Measurements from ENCODE around the gene SAMD8.
"Not testable (repeated sequence)": the region's sequence is repeated elsewhere in the genome, so short reads cannot be mapped to it uniquely, and the experiment has no call there.

Gene SAMD8

DNA sequence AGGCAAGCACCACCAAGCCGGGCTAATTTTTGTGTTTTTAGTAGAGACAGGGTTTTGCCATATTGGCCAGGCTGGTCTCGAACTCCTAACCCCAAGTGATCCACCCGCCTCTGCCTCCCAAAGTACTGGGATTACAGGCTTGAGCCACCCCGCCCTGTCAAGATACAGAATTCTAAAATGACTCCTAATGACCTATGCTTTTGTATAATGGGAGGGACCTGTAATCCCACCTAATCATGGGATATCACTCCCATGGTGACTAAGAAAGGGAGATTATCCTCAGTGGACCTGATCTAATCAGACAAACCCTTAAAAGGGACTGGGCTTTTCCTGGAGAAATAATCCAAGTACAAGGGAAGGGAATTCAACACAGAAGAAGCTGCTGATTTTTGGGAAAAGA is 28.8 kb downstream of the SAMD8 start:
- DNase-seq (ENCODE audit: low read depth in 3 of 3), result no peak

DNA sequence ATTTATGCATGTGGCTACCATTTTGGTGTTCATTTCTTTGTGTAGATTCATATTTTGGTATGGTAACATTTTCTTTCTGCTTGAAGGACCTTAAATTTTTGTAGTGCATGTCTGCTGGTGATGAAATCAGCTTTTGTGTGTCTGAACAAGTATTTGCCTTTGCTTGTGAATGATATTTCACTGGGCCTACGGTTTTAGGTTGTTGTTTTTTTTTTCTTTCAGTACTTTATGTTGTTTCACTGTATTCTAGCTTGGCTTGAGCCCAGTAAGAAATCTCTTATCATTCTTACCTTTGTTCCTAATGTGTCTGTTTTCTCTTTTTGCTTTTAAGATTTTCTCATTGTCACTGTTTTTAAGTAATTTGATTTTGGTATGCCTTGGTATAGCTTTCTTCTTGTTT is 31.9 kb downstream of the SAMD8 start:
- DNase-seq (ENCODE audit: low read depth in 3 of 3), result no peak

DNA sequence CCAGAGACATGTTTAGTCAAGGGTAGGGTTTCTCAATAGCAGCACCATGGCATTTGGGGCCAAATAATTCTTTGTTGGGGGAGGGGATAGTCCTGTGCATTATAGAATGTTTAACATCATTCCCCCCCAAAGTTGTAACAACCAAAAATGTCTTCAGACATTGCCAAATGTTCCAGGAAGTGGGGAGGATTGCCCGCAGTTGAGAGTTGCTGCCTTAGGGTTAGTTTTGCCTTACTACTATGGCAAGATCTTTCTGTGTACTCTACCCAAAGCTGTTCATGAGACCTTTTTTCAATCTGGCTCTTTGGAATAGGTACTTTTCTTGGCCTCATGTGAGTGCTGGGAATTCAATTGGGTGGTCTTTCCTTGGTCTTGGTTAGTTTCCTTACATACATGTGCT is 34.1 kb downstream of the SAMD8 start:
- DNase-seq (ENCODE audit: low read depth in 3 of 3), result no peak

DNA sequence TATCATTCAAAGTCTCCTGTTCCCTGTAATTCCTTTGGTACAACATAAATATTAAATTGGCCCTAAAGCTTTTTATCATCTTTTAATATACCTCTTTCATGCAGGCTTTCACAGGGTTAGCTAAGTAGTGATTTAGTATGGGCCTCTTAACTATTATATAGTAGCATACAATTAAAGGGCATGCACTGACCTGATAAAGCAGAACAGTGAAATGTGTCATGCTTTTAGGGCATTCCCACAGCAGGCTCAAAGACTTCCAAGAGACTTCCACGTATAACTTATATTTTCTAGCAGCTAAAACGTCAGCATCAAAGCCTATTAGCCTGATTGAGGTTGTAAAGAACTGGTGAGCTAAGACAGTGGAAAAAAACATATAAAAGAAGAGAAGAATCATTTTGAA is 35.3 kb downstream of the SAMD8 start:
- no peak for DNase-seq (ENCODE audit: low read depth in 3 of 3)

DNA sequence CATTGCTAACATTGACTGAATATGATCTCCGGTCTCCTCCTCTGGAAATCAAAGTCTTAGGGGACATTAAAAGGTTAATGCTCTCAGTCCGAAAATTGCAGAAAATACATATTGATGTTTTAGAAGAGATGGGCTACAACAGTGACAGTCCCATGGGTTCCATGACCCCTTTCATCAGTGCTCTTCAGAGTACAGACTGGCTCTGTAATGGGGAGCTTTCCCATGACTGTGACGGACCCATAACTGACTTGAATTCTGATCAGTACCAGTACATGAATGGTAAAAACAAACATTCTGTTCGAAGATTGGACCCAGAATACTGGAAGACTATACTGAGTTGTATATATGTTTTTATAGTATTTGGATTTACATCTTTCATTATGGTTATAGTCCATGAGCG is 39.2 kb downstream of the SAMD8 start:
- no peak for DNase-seq (ENCODE audit: low read depth in 3 of 3)

DNA sequence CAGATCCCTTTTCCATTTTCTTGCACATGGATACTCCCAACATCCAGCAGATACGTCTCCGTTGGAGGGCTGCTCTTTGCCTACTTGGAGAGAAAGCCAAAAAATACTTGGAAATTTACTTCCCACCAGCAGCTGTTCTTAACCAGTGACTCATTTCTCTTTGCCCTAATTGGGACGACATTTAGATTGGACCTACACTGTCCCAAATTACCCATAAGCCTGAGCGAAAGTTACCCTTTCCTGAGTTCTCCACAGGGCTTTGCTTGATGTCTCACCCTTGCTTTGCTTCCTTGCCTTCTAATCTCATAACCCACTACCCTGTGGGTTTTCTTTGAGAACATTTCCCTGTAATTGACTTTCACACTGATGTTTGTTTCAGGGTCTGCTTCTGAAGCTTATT is 48.1 kb downstream of the SAMD8 start:
- no peak for DNase-seq (ENCODE audit: low read depth in 3 of 3)

DNA sequence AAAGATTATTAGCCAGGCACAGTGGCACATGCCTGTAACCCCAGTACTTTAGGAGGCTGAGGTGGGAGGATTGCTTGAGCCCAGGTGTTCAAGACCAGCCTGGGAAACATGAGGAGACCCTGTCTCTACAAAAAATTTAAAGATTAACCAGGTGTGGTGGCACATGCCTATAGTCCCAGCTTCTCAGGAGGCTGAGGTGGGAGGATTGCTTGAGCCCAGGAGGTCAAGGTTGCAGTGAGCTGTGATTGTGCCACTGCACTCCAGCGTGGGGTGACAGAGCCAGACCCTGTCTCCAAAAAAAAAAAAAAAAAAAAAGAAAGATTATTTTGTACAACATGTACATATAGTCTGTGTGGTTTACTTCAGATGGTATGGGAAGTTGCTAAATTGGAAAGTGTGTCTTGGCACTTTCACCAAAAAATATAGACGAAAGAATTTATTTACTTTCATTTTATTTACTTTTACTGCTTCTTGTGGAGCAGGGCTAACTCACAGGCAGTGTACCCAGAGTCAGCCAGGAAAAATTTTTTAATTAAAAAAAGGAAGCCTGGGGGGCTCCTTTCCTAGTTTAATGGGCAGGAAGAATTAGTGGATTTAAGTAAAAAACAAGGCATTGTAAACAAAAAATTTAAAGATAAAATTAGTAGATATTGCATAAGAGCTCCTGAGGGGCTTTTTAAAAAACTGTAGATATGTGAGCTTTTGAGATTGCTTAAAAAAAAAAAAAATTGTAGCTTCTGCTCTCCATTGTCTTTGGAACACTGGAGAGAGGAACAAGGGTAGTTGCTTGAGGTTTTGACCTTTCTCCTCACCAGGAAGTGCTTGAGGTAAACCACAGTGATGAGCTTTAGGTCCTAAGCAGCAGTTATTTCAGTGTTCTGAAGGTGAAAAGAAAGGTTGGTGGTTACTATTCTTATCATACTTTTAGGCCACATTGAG is 54.5 kb downstream of the SAMD8 start:
- no peak for DNase-seq (ENCODE audit: low read depth in 3 of 3)

DNA sequence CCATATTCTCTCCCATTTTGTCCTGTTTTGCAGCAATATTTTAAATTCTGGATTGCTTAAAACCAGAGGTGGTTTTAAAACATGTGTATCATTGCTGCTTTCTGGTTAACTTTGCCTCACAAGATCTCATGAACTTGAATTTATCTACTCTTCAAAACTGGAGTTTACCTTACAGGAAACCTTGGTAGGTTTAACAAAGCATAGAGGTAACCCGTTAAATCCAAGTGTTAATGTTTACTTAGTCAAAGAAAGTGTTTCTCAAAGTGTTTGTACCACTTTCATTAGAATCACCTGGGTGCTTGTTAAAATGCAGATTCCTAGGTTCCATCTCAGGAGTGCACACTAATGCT is 55.1 kb downstream of the SAMD8 start:
- DNase-seq (ENCODE audit: low read depth in 3 of 3), result no peak

DNA sequence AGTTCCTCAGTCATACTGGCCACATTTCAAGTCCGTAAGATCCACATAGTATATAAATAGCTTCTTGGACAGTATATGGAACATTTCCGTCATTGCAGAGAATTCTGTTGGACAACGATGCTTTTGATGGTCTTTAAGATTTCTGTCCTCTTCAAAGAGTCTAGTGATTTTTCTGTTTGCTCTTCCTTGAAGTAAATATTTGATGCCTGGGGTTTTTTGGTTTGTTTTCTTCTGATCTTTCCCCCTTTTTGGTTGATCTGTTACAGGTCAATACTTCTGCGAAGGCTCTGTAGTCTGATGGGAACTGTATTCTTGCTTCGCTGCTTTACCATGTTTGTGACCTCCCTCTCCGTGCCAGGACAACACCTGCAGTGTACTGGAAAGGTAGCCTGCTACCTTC is 56.8 kb downstream of the SAMD8 start:
- DNase-seq (ENCODE audit: low read depth in 3 of 3), result no peak

DNA sequence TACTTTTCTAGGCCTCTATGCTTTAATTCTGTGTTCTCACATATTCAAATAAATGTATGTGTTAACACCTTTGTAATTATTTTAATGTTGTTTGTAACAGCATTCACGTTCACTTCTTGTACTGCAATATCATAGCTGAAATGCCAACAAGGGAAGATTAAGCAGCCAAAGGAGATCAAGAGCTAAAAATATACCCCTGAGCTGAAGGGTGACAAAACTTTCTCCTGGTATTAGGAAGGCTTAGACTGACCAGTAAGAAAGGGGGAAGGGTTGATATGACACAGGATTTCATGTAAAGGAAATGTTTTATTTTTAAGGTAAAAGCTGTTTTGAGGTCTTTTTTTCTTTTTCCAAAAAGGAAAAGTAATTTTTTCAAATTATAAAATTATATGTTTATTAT is 58.8 kb downstream of the SAMD8 start:
- no peak for DNase-seq (ENCODE audit: low read depth in 3 of 3)

DNA sequence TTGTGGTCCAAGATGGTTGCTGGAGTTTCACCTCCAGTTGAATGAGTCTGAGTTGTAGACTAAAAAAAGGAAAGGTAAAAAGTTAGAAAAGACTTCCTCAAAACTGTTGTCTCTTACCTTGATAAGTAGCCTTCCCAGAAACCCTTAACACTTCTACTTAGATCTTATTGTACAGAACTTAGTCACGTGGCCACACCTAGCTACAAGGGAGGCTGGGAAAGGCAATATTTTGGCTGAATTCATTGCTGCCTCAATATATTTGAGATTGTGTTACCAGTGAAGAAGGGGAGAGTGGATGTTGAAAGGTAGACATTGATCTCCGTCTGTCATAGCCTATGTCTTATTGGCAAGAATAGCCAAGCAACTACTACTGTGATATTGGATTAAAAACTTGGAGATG is 63.6 kb downstream of the SAMD8 start:
- DNase-seq (ENCODE audit: low read depth in 3 of 3), result no peak

DNA sequence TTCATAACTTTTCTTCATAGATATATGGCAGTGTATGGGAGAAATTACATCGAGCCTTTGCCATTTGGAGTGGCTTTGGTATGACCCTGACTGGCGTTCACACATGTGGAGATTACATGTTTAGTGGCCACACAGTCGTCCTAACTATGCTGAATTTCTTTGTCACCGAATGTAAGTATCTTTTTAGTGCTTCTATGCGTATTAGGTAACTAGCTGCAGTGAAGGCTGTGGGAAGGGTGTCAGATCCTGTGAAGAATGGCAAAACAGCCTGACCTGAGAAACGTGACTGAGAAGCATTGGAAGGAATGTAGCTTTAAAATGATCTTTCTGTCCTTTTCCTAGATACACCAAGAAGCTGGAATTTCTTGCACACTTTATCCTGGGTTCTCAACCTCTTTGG is 64.6 kb downstream of the SAMD8 start:
- no peak for DNase-seq (ENCODE audit: low read depth in 3 of 3)

DNA sequence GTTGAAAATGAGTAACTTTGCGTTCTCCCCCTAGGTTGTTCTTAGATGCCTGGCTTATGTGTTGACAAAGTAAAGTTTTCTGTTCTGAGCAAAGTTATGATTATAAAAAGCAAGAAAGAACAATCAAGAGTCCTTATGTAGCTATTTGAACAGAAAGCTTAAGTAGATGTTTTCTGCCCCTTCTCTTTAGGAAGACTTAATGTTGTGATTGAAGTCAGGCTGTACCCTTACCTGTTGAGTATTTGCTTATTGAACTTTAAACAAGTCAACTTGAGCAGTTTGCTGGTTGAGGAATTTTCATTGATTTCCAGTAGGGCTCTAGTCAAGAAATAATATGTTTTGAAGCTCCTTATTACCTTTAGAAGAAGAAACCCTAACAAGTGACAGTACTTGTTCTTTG is 65.3 kb downstream of the SAMD8 start:
- no peak for DNase-seq (ENCODE audit: low read depth in 3 of 3)

DNA sequence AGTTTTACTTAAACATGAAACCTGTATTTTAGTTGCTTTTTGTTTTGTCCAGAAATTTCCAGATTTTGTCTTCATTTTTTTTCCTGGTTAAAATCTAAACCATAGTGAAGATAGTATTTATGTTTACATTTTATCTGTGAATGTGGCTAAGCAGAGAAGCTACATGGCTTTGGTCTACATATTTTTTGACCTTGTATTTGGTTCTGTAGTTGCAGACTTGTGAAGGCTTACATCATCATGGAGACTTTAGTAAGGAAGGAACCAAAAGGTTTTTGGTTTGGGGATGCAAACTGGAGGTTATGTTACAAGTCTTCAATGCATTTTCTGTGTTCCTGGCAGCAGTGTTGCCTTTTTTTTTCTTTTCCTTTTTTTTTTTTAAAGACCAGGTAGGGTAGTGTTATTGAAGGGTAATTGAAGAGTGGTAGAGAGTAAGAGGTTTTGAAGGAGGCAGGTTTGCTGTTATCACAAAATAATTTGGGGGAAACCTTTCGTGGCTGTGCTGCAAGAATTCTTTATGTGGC is 68.3 kb downstream of the SAMD8 start:
- DNase-seq (ENCODE audit: low read depth in 3 of 3), result no peak

DNA sequence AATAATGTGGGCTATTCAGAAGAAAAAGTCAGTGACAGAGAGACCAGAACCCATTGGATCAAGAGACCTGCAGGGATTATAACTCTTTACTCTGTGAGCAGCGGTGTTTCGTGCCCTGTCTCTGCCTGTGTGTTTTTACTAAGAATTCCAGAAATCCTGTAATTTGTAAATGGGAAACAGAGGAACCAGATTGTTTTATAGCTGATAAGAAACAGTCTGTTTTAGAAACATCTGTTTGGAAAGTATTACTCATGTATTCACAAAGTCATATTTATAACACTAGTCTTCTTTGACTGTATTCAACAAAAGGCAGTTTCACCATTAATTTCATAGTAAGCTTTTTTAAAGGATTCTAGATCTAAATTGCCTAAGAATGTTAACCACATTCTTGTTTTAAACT is 69.1 kb downstream of the SAMD8 start:
- no peak for DNase-seq (ENCODE audit: low read depth in 3 of 3)

DNA sequence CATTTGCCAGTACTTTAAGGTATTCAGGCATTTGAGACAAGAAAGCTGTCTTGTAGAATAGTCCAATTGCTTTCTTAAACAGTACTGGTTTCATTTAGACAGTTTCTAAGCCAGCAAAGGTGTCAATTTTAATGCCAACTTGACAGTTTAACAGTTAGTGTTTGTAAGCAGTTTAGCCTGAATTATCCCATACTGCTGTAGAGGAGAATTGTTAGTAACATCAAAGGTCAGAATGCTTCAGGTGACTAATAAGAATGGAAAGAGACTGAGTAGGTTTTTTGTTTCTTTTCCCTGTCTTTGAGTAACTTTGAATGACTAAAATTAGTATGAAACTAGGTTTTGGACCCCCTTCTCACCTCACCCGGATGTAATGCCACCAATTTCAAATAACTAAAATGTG is 69.6 kb downstream of the SAMD8 start:
- no peak for DNase-seq (ENCODE audit: low read depth in 3 of 3)

DNA sequence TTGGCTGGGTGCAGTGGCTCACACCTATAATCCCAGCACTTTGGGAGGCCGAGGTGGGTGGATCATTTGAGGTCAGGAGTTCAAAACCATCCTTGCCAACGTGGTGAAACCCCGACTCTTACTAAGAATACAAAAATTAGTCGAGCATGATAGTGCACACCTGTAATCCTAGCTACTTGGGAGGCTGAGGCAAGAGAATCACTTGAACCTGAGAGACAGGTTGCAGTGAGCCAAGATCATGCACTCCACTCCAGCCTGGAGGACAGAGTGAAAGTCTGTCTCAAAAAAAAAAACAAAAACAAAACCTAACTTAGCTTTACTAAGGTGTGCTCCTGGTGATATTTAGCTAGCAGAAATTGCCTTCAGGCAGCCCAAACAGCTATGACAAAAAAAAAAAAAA is 74.9 kb downstream of the SAMD8 start:
- no peak for DNase-seq (ENCODE audit: low read depth in 3 of 3)

DNA sequence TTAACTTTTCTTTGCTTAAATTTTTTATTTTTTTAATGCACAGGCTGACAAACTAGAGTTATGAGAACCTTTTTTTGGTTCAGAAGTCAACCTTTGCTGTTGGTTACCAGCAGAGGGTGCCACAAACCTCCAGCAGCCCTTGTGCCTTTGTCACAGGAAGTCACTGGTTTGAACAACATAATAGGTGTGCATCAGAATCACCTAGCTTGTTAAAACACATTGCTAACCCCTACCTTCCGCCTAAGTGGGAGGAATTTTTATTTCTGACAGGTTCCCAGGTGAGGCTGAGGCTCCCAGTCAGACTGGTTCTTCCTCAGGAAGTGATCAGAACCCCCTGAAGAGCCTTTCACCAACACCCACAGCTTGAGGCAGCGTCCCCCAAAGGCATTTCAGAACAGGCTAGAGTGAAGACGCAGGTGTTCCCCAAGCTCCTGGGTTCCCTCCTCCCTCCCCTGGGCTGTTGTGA is 76.5 kb downstream of the SAMD8 start:
- DNase-seq (ENCODE audit: low read depth in 3 of 3), result peak; percentile 33 to 37 (median 36)

DNA sequence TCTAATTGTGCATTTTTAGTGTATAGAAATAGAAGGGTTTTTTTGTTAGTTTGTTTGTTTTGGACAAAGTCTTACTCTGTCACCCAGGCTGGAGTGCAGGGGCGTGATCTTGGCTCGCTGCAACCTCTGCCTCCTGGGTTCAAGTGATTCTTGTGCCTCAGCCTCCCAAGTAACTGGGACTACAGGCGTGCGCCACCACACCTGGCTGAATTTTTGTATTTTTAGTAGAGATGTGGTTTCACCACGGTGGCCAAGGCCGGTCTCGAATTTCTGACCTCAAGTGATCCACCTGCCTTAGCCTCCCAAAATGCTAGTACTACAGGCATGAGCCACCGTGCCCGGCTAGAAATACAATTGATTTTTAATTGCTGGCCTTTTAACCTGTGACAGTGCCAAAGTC is 77.1 kb downstream of the SAMD8 start:
- not testable (repeated sequence) for DNase-seq (ENCODE audit: low read depth in 3 of 3)

DNA sequence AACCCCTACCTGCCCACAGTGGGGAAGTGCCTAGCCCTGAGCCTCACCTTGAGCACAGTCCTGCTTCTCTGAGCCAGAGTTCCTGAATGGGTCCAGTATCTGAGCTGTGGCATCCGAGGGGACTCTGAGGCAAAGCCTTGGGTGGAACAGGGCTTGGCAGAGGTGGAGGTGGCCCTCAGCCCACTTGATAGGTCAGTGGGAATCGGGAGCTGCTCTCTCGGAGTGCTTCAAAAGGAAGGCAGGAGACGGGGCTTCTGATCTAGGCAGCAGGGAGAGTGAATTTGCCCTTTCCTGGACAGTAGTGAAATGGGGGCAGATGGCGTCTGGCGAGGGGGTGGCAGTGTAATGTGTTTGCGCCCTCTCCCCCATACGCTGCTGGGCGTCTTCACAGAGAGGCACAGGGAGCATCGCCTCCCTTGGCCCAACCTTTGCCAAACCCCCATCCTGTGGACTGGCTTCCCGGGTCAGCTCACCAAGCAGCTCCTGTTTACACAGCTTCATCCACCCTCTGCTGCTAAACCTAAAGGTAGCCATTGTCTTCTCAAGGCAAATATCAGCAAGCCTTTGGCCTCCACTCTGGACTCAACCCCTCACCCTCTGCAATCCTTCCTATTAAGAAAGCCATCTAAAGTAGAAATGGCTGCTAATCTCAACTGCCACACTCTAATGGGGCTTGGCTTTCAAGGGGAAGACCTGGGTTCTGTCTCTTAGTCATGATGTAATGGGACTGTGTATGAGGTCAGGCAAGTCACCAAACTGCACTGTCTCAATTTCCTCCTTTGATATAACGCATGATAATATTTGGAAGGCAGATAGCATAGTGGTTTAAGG is 78.0 kb downstream of the SAMD8 start:
- no peak for DNase-seq (ENCODE audit: low read depth in 3 of 3)

DNA sequence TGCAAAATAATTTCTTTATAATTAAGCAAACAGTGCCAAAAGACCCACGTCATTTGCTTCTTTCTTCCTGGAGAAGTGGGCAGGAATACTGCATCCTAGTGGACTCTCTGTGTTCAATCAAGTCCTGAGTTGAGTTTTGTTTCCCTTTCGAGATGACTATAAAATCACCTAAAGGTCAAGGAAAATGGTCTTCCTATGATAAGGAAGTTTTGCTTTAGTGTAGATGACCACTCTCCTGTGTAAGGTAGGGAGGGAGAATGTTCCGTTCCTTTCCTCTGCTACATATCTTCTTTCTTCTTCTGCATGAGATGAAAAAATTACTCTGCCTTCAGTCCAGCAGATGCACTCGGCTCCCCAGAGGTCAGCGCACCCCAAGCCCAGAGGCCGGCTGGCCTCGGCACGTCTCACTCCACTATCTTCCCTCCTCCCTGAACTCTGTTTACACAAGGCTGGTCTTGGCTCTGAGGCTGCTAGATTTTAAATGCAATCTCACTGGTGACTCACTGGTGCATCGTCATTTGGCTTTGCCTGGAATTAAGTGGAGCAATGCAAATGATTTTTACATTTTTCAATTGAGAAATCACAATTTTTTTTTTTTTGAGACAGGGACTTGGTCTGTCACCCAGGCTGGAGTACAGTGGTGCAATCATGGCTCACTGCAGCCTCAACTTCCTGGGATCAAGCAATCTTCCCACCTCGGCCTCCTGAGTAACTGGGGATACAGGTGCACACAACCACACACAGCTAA is 80.5 kb downstream of the SAMD8 start:
- DNase-seq (ENCODE audit: low read depth in 3 of 3), result no peak

DNA sequence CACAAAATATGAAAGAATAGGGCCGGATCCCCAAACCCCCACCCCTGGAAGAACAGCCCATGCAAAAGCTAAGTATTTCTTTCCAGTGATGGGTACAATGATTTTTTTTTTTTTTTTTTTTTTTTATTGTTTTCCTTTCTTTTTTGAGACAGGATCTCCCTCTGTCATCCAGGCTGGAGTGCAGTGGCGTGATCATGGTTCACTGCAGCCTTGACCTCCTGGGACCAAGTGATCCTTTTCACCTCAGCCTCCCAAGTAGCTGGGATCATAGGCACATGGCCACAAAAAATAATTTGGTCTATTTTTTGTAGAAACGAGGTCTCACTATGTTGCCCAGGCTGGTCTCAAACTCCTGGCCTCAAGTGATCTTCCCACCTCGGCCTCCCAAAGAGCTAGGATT is 83.2 kb downstream of the SAMD8 start:
- not testable (repeated sequence) for DNase-seq (ENCODE audit: low read depth in 3 of 3)

Data from stimulated activated CD4-positive, alpha-beta T cell treated with anti-CD3 and anti-CD28 coated beads, TNF-alpha, amount 100 ng/mL, for 48 hours (primary cell).